Lower leg skin (tissue), 3 donors: Measurements from ENCODE around the gene HNRNPF.

Source experiments
- POLR2A ChIP-seq, 2 donors: fragments of 450-650 bp; IDR thresholded peaks; one replicate each; pipeline ENCODE4 v1.6.1; 2016 to 2017; ENCODE audit warnings: antibody characterized with exemption in 2 of 2, mild to moderate bottlenecking in 1 of 2, moderate library complexity in 1 of 2
- TF ChIP-seq, protein P1 (sequence below), 3 donors: fragments of 450-650 bp; IDR thresholded peaks; one replicate each; pipeline ENCODE4 v1.5.1; 2016; ENCODE audit warnings: antibody characterized with exemption in 3 of 3, mild to moderate bottlenecking in 3 of 3, moderate library complexity in 2 of 3

DNA sequence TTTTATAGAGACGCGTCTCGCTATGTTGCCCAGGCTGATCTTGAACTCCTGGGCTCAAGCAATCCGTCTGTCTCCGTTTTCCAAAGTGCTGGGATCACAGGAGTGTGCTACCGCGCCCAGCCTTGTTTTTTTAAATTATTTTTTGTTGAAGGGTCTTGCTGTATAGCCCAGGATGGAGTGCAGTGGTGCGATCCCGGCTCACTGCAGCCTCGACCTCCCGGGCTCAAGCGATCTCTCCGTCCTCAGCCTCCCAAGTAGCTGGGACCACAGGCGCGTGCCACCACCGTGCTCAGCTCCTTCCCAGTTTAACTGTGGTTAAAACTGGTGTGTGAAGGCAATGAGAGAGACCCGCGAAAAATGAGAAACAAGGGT is 11.0 kb upstream of the HNRNPF start:
- no peak for TF ChIP-seq POLR2A (IDR thresholded peaks at IDR 0.05)
- TF ChIP-seq, protein P1, sequence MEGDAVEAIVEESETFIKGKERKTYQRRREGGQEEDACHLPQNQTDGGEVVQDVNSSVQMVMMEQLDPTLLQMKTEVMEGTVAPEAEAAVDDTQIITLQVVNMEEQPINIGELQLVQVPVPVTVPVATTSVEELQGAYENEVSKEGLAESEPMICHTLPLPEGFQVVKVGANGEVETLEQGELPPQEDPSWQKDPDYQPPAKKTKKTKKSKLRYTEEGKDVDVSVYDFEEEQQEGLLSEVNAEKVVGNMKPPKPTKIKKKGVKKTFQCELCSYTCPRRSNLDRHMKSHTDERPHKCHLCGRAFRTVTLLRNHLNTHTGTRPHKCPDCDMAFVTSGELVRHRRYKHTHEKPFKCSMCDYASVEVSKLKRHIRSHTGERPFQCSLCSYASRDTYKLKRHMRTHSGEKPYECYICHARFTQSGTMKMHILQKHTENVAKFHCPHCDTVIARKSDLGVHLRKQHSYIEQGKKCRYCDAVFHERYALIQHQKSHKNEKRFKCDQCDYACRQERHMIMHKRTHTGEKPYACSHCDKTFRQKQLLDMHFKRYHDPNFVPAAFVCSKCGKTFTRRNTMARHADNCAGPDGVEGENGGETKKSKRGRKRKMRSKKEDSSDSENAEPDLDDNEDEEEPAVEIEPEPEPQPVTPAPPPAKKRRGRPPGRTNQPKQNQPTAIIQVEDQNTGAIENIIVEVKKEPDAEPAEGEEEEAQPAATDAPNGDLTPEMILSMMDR (IDR thresholded peaks at IDR 0.05): no peak
